GM12875 (cell line): ENCODE measurements around the gene ZBTB20.

ENCODE experiments used
- H3K4me3 ChIP-seq: one replicate; pipeline ENCODE4 v1.5.1; 2011; ENCODE audit warnings: low read depth, low read length, control low read depth
- TF ChIP-seq, protein P1 (sequence below): IDR thresholded peaks from 2 replicates; pipeline ENCODE4 v1.5.1; 2011; ENCODE audit warnings: low read depth, mild to moderate bottlenecking, control low read depth, inconsistent platforms, low read length, moderate library complexity, borderline replicate concordance; ENCODE audit not compliant: insufficient read depth

The ZBTB20 gene

DNA sequence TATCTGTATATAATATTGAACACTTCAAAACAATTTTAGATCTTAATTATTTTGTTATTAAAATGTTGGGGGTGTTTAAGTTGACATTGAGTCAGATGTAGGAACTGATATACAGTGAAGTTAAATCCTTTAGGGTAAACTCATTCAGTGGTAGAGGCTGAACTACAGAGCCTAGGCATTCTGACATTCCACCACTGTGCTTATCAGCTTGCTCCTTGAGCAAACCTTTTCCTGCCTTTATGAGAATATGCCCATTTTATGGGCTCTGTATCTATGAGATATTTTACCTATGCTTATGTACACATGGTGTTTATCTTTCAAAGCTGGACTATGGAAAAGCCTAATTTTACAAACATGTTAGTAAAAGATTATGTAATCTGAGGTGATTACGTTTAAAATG is 407.5 kb downstream of the ZBTB20 start:
- TF ChIP-seq, protein P1, sequence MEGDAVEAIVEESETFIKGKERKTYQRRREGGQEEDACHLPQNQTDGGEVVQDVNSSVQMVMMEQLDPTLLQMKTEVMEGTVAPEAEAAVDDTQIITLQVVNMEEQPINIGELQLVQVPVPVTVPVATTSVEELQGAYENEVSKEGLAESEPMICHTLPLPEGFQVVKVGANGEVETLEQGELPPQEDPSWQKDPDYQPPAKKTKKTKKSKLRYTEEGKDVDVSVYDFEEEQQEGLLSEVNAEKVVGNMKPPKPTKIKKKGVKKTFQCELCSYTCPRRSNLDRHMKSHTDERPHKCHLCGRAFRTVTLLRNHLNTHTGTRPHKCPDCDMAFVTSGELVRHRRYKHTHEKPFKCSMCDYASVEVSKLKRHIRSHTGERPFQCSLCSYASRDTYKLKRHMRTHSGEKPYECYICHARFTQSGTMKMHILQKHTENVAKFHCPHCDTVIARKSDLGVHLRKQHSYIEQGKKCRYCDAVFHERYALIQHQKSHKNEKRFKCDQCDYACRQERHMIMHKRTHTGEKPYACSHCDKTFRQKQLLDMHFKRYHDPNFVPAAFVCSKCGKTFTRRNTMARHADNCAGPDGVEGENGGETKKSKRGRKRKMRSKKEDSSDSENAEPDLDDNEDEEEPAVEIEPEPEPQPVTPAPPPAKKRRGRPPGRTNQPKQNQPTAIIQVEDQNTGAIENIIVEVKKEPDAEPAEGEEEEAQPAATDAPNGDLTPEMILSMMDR = no peak
- no peak overlapping the region for H3K4me3 ChIP-seq

DNA sequence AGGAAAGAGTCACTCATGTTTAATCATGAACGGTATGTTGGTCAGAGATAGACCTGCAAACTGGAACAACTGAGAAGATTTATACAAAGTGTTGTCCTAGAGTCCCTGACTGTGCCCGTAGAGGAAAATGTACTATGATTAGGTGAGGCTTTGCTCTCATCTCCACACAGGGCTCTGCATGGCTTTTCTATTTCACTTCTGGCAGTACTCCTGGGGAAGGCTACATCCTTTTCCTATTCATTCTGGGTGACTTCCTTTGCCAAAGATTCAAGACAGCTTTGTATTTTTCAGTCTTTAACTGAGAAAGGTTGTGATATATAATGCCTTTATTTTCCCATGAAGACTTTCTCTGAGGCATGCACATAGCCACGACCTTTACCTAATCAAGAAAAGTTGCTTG is 414.7 kb downstream of the ZBTB20 start:
- no peak overlapping the region for H3K4me3 ChIP-seq
- TF ChIP-seq, protein P1 = no peak

DNA sequence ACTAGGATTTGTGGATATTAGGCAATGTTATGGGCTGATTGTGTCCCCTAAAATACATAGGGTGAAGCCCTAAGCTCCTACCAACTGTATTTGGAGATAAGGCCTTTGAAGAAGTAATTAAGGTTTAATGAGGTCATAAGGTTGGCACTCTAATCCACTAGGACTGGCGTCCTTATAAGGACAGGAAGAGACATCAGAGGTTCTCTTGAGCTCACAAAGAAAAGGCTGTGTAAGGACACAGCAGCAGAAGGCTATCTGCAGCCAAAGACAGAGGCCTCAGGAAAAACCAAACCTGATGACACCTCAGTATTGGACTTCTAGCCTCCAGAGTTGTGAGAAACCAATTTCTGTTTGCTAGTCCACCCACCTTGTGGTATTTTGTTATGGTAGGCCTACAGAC is 416.7 kb downstream of the ZBTB20 start:
- no peak overlapping the region for H3K4me3 ChIP-seq

DNA sequence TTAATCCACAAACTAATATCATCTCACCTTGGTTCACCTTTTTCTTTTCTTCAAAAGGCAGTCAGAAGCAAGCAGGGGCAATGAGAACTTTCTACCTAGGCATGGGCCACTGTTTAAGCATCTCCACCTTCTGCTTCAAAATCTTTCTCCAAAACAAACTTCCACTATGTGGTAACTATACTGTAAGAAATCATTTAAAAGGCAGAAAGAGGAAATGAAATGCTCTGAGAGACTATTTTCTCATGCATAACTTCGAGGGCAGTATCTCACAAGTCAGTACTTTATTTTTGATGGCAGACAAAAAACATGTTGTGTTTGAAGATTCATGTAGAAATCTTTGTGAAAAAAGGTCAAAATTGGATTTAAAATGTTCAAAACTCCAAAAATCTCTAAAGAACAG is 419.7 kb downstream of the ZBTB20 start:
- H3K4me3 ChIP-seq = no peak overlapping the region
- TF ChIP-seq, protein P1 = no peak

More for the DNA sequence above, 416.7 kb downstream of the ZBTB20 start:
- TF ChIP-seq, protein P1 = no peak

DNA sequence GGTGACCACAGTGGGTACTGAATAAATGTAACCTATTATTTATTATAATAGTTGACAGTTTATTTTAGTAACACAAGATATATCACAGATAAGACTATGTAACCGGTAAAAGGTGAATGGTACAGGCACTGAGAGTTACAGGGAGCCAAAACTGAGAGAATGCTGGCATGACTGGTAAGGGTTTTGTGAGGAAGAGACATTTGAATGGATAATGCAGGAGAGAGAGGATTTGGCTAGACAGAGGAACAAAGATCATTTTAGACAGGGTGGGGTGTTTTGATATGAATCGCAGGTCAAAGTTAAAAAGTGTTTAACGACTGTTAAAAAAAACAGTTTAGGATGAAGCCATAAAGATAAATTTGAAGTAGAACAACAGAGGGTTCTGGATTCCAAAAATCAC is 421.1 kb downstream of the ZBTB20 start:
- TF ChIP-seq, protein P1 = no peak

DNA sequence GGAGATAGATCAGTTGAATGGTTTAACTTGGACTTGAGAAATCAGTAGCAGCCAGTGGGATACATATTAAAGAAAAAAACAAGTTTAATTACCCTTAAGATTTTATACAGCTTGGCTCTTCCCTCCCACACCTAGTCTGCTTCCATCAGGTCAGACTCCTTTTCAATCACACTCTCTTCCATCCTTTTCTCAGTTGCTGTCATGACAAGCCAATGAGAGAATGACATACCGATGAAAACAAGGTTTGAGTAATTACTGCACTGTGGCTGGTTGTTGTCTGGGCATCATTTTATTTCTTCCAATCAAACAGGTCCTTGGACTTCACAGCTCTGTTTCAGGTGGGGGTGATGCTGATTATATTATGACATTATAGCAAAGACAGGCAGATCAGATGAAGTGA is 424.6 kb downstream of the ZBTB20 start:
- no peak overlapping the region for H3K4me3 ChIP-seq
- TF ChIP-seq, protein P1 = no peak

More for the DNA sequence above, 421.1 kb downstream of the ZBTB20 start:
- no peak overlapping the region for H3K4me3 ChIP-seq

DNA sequence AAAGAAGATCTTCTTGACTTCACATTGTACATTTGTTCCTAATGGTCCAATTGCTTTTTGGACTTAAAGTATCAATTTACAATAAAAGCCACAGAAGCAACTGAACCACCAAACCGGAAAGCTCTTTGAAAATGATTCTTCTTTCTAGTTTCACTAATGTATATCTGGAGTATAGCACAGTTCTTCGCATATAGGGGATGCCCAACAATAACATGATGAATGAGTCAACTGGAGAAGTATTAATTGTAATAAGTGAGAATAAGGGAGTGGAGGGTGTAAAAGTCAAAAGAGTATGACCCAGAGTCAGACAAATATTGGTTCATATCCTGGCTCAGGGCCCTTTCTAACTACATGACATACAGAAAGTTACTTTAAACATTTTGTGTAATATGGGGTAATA is 425.2 kb downstream of the ZBTB20 start:
- TF ChIP-seq, protein P1 = no peak
- H3K4me3 ChIP-seq = no peak overlapping the region
